H1 (cell line): ENCODE measurements around the gene CDH12. TPM values are rescaled to one million over a fixed set of nuclear protein-coding genes. Genes with fewer than 3 reads are reported as not detected.

Experiments
- CTCF ChIA-PET: fragments of 300-600 bp; sonication (Branson Sonifier 250); formaldehyde crosslinking; loops from one replicate; lab custom pipeline; 2021; ENCODE audit not compliant: partially characterized antibody; lab: Charles Lee
- POLR2A ChIA-PET: fragments of 300-600 bp; sonication (Branson Sonifier 250); formaldehyde crosslinking; loops from one replicate; lab custom pipeline; 2021; ENCODE audit warnings: inconsistent platforms; ENCODE audit not compliant: partially characterized antibody; lab: Charles Lee
- DNase-seq, 2 experiments: peaks; one replicate each; pipeline versions ENCODE4 v3.0.0 to v3.0.0-alpha.2; 2010 to 2022; ENCODE audit warnings: low spot score in 2 of 2, low read depth in 1 of 2, mixed read lengths in 1 of 2
- FAIRE-seq: peaks from 2 replicates; lab custom pipeline; 2011; peaks lifted over from hg19 to GRCh38; lab: Jason Lieb, UNC
- H2AFZ ChIP-seq: 2 replicates; pipeline ENCODE4 v1.8.1; 2012; ENCODE audit warnings: low read length, inconsistent platforms
- H2AK5ac ChIP-seq: 2 replicates; pipeline ENCODE4 v1.6.1; 2013; ENCODE audit warnings: low read depth, low read length
- H2BK120ac ChIP-seq: replicated peaks from 2 replicates; pipeline ENCODE3; 2013; ENCODE audit warnings: low read depth, low read length, inconsistent platforms
- H2BK12ac ChIP-seq: 2 replicates; pipeline ENCODE4 v1.6.1; 2013; ENCODE audit warnings: low read depth, low read length
- H2BK15ac ChIP-seq: 2 replicates; pipeline ENCODE4 v1.6.1; 2013; ENCODE audit warnings: low read length
- H2BK20ac ChIP-seq: 2 replicates; pipeline ENCODE4 v1.6.1; 2013; ENCODE audit warnings: low read length
- H2BK5ac ChIP-seq: 2 replicates; pipeline ENCODE4 v1.6.1; 2013; ENCODE audit warnings: low read depth, low read length
- H3K14ac ChIP-seq: 2 replicates; pipeline ENCODE4 v1.6.1; 2013; ENCODE audit warnings: inconsistent platforms; ENCODE audit not compliant: insufficient read length
- H3K18ac ChIP-seq: 2 replicates; pipeline ENCODE4 v1.6.1; 2013; ENCODE audit warnings: low read length; ENCODE audit errors: extremely low read depth
- H3K23ac ChIP-seq: 2 replicates; pipeline ENCODE4 v1.6.1; 2013; ENCODE audit warnings: inconsistent platforms; ENCODE audit not compliant: insufficient read length
- H3K23me2 ChIP-seq: 2 replicates; pipeline ENCODE4 v1.6.1; 2013; ENCODE audit warnings: low read depth, low read length
- H3K27ac ChIP-seq: 2 replicates; pipeline ENCODE4 v1.6.1; 2011; ENCODE audit warnings: low read depth, low read length, inconsistent platforms
- H3K27me3 ChIP-seq, 4 experiments: replicated peaks in 1 of 4; 1 replicate in 1 of 4; 2 replicates in 3 of 4; pipeline versions ENCODE4 v1.6.1 to v1.8.1; 2011 to 2013; ENCODE audit warnings: low read length in 3 of 4, mild to moderate bottlenecking in 3 of 4, inconsistent platforms in 2 of 4, mixed read lengths in 2 of 4, moderate library complexity in 1 of 4; ENCODE audit not compliant: control insufficient read depth in 3 of 4, insufficient read depth in 3 of 4; ENCODE audit errors: extremely low read depth in 1 of 4
- H3K36me3 ChIP-seq, 4 experiments: 2 replicates each; pipeline versions ENCODE4 v1.6.1 to v1.8.1; 2011 to 2013; ENCODE audit warnings: mild to moderate bottlenecking in 4 of 4, low read length in 3 of 4, moderate library complexity in 2 of 4, control low read depth in 1 of 4, inconsistent platforms in 1 of 4; ENCODE audit not compliant: insufficient read depth in 4 of 4, control insufficient read depth in 2 of 4
- H3K4ac ChIP-seq: replicated peaks from 2 replicates; pipeline ENCODE3; 2013; ENCODE audit warnings: low read length, low read depth, mixed read lengths, inconsistent platforms; ENCODE audit not compliant: insufficient read length
- H3K4me1 ChIP-seq, 4 experiments: replicated peaks in 1 of 4; 1 replicate in 1 of 4; 2 replicates in 3 of 4; pipeline versions ENCODE4 v1.6.1 to v1.8.1; 2011 to 2013; ENCODE audit warnings: low read length in 3 of 4, inconsistent platforms in 2 of 4, mixed read lengths in 1 of 4; ENCODE audit not compliant: insufficient read depth in 4 of 4, control insufficient read depth in 3 of 4
- H3K4me2 ChIP-seq, 2 experiments: 2 replicates each; pipeline versions ENCODE4 v1.6.1 to v1.8.1; 2011 to 2013; ENCODE audit warnings: low read depth in 2 of 2, low read length in 2 of 2, control low read depth in 1 of 2, inconsistent platforms in 1 of 2, mild to moderate bottlenecking in 1 of 2; ENCODE audit not compliant: insufficient read depth in 1 of 2
- H3K4me3 ChIP-seq, 4 experiments: fragments of 200-600, 300-600 bp in 1 of 4; sonication (generic), shearing (Covaris generic), sonication (Bioruptor Twin) in 1 of 4; 2 replicates each; pipeline versions ENCODE4 v1.5.1 to v1.8.1; 2011 to 2016; ENCODE audit warnings: low read length in 4 of 4, low read depth in 3 of 4, control low read depth in 2 of 4, inconsistent platforms in 2 of 4, mild to moderate bottlenecking in 2 of 4, mixed read lengths in 1 of 4, moderate library complexity in 1 of 4; ENCODE audit not compliant: insufficient read depth in 2 of 4; ENCODE audit errors: extremely low read depth in 1 of 4
- H3K56ac ChIP-seq: replicated peaks from 2 replicates; pipeline ENCODE3; 2013; ENCODE audit warnings: low read depth, mild to moderate bottlenecking, mixed read lengths, low read length, inconsistent platforms; ENCODE audit not compliant: insufficient read length
- H3K79me1 ChIP-seq: 2 replicates; pipeline ENCODE4 v1.6.1; 2013; ENCODE audit warnings: low read depth, low read length, control low read depth
- H3K79me2 ChIP-seq, 2 experiments: 2 replicates each; pipeline versions ENCODE4 v1.6.1 to v1.8.1; 2012 to 2013; ENCODE audit warnings: low read length in 2 of 2, mild to moderate bottlenecking in 2 of 2, inconsistent platforms in 1 of 2; ENCODE audit not compliant: insufficient read depth in 2 of 2, control insufficient read depth in 1 of 2
- H3K9ac ChIP-seq, 4 experiments: replicated peaks in 1 of 4; 1 replicate in 1 of 4; 2 replicates in 3 of 4; pipeline versions ENCODE4 v1.6.1 to v1.8.1; 2011 to 2013; ENCODE audit warnings: low read depth in 3 of 4, low read length in 3 of 4, control low read depth in 2 of 4, mild to moderate bottlenecking in 2 of 4, moderate library complexity in 2 of 4, inconsistent platforms in 1 of 4; ENCODE audit errors: extremely low read depth in 1 of 4
- H3K9me3 ChIP-seq, 2 experiments: 2 replicates each; pipeline versions ENCODE4 v1.6.1 to v1.8.1; 2012 to 2013; ENCODE audit warnings: mild to moderate bottlenecking in 2 of 2, moderate library complexity in 2 of 2, control low read depth in 1 of 2, inconsistent platforms in 1 of 2, low read depth in 1 of 2, low read length in 1 of 2, mixed read lengths in 1 of 2; ENCODE audit not compliant: insufficient read depth in 2 of 2
- H4K20me1 ChIP-seq, 2 experiments: replicated peaks in 1 of 2; 2 replicates each; pipeline versions ENCODE3 to v1.8.1; 2011 to 2013; ENCODE audit warnings: inconsistent platforms in 2 of 2, low read length in 2 of 2, mild to moderate bottlenecking in 1 of 2; ENCODE audit not compliant: insufficient read depth in 2 of 2, control insufficient read depth in 1 of 2
- H4K5ac ChIP-seq: 2 replicates; pipeline ENCODE4 v1.6.1; 2013; ENCODE audit warnings: low read length, low read depth, mixed read lengths, inconsistent platforms; ENCODE audit not compliant: insufficient read length
- H4K8ac ChIP-seq: 2 replicates; pipeline ENCODE4 v1.8.0; 2013; ENCODE audit warnings: mild to moderate bottlenecking, moderate library complexity, low read length, inconsistent platforms; ENCODE audit not compliant: insufficient read depth; ENCODE audit errors: extremely low read depth
- H4K91ac ChIP-seq: replicated peaks from 2 replicates; pipeline ENCODE3; 2013; ENCODE audit warnings: low read length, mixed read lengths, inconsistent platforms; ENCODE audit not compliant: insufficient read length
- CEBPB ChIP-seq: IDR thresholded peaks from 2 replicates; pipeline ENCODE4 v1.6.1; 2012; ENCODE audit warnings: low read depth, low read length
- GABPA ChIP-seq: IDR thresholded peaks from 2 replicates; pipeline ENCODE4 v1.6.1; 2011; ENCODE audit warnings: mild to moderate bottlenecking, low read length, moderate library complexity, borderline replicate concordance; ENCODE audit not compliant: insufficient read depth
- HDAC2 ChIP-seq, 2 experiments: fragments of 300-600 bp in 1 of 2; sonication (generic) in 1 of 2; IDR thresholded peaks; 2 replicates each; pipeline ENCODE4 v1.6.1; 2011 to 2012; ENCODE audit warnings: low read depth in 2 of 2, low read length in 2 of 2, mild to moderate bottlenecking in 2 of 2, moderate library complexity in 2 of 2, borderline replicate concordance in 1 of 2, inconsistent platforms in 1 of 2
- RBBP5 ChIP-seq: IDR thresholded peaks from 2 replicates; pipeline ENCODE4 v1.7.1; 2012; ENCODE audit warnings: low read depth, mild to moderate bottlenecking, inconsistent platforms, low read length, moderate library complexity, borderline replicate concordance
- SAP30 ChIP-seq: fragments of 300-600 bp; sonication (generic); IDR thresholded peaks from 2 replicates; pipeline ENCODE4 v1.7.1; 2012; ENCODE audit warnings: low read length, moderate library complexity, mild to moderate bottlenecking, inconsistent platforms; ENCODE audit not compliant: insufficient read depth, insufficient replicate concordance
- SUZ12 ChIP-seq: fragments of 200-600 bp; sonication (generic); IDR thresholded peaks from 2 replicates; pipeline ENCODE4 v1.6.1; 2012; ENCODE audit warnings: mild to moderate bottlenecking, inconsistent platforms, low read length, moderate library complexity, mixed read lengths
- WGBS, 2 experiments: shearing (Covaris generic) in 1 of 2; methylation state at CpG; one replicate each; pipeline versions ENCODE4 v1.1.6 to v1.1.7; 2013 to 2015; ENCODE audit warnings: low lambda C conversion rate in 2 of 2, mixed read lengths in 2 of 2, inconsistent platforms in 1 of 2, low coverage in 1 of 2, missing lambda C conversion rate in 1 of 2; ENCODE audit not compliant: insufficient replicate concordance in 2 of 2, insufficient coverage in 1 of 2, insufficient read length in 1 of 2; ENCODE audit errors: extremely low coverage in 1 of 2, missing lambda C conversion rate in 1 of 2; 5-methylcytosine and 5-hydroxymethylcytosine counted together
- polyA plus RNA-seq, 7 experiments: library from polyadenylated mRNA; depleted of rRNA in 3 of 7; stranded (reverse) in 5 of 7; unstranded in 2 of 7; fragments of >200 nt in 5 of 7; fragments of 200-250 nt in 2 of 7; gene quantifications; 1 replicate in 5 of 7; 2 replicates in 1 of 7; 4 replicates in 1 of 7; pipeline versions ENCODE4 v1.2.1 to v1.2.3, GENCODE V29; 2011 to 2013; ENCODE audit warnings: missing spikeins in 2 of 7, mixed read lengths in 2 of 7
- total RNA-seq: library from RNA; stranded (reverse); fragmentation: NEBNext Ultra II Directional; extraction: Animal tissue kit (Norgen Biotek cat#: 25700); gene quantifications from 2 replicates; pipeline ENCODE4 v1.2.1, GENCODE V29; 2021
- TF ChIP-seq, protein P1 (sequence below): IDR thresholded peaks from 2 replicates; pipeline ENCODE4 v1.6.1; 2012; ENCODE audit warnings: inconsistent platforms

The CDH12 gene
- total and polyA plus RNA-seq, 2 of the 8 experiments (the other 6 are each of a cell fraction or from before 2014, with no cell fraction given), result 0.03 TPM; not detected in 1

DNA sequence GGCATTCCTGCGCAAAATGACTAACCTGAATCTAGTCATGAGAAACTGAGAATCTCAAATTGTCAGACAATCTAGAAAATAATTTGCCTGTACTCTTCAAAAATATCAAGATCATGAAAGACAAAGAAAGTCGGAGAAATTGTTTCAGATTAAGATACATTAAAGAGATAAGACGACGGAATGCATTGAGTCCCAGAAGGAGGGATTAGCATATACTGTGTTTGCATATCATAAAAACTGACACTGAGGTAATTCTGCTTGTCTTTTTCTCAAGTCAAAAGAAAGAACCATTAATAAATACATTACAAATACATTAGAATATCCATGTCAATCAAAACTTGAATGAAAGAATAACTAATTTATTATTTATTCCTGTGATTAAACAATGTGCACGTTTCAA is 88.4 kb downstream of the CDH12 start:
- no peak for DNase-seq
- ChIA-PET CTCF (no interaction called here), POLR2A (no interaction called here)
- H3K9me3 ChIP-seq, result no peaks in the 10 kb centered on the region
- H3K4me3 ChIP-seq, result no peak overlapping the region
- H3K56ac ChIP-seq, result no peak overlapping the region
- no peak overlapping the region for H2AFZ ChIP-seq
- no peak overlapping the region for H4K8ac ChIP-seq
- H4K91ac ChIP-seq, result no peak overlapping the region
- no peak for FAIRE-seq
- H3K18ac ChIP-seq, result no peak overlapping the region
- no peak overlapping the region for H4K5ac ChIP-seq
- H3K4me1 ChIP-seq, result no peaks in the 10 kb centered on the region
- H2BK12ac ChIP-seq, result no peak overlapping the region
- H3K9ac ChIP-seq, result no peak overlapping the region
- H2BK15ac ChIP-seq, result no peak overlapping the region
- no peaks in the 10 kb centered on the region for H4K20me1 ChIP-seq
- H2BK5ac ChIP-seq, result no peak overlapping the region
- no peak overlapping the region for H2BK20ac ChIP-seq
- H3K79me1 ChIP-seq, result no peaks in the 10 kb centered on the region
- H3K23me2 ChIP-seq, result no peaks in the 10 kb centered on the region
- H3K23ac ChIP-seq, result no peak overlapping the region
- H3K27ac ChIP-seq, result no peak overlapping the region
- H3K14ac ChIP-seq, result no peak overlapping the region
- TF ChIP-seq RBBP5, result no peak
- TF ChIP-seq GABPA, result no peak
- TF ChIP-seq, protein P1, sequence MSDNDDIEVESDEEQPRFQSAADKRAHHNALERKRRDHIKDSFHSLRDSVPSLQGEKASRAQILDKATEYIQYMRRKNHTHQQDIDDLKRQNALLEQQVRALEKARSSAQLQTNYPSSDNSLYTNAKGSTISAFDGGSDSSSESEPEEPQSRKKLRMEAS, result no peak
- no peak for TF ChIP-seq CEBPB
- TF ChIP-seq SUZ12, result no peak
- TF ChIP-seq HDAC2 (IDR thresholded peaks at IDR 0.05; ENCODE audit: borderline replicate concordance in 1 of 2, low read depth in 2 of 2, low read length in 2 of 2), result no peak
- TF ChIP-seq SAP30, result no peak
- H3K4ac ChIP-seq, result no peak overlapping the region
- no peaks in the 10 kb centered on the region for H3K79me2 ChIP-seq
- H3K36me3 ChIP-seq, result no peaks in the 10 kb centered on the region
- no peak overlapping the region for H3K4me2 ChIP-seq
- H3K27me3 ChIP-seq, result no peaks in the 10 kb centered on the region
- H2BK120ac ChIP-seq, result no peak overlapping the region
- 90% methylated on average over 5 of the region's 5 CpGs; no CpG with 5 or more reads in 1 of the 2 experiments for WGBS, 2 experiments
- no peak overlapping the region for H2AK5ac ChIP-seq
